Measurements from ENCODE around the gene TSPAN17.

Gene TSPAN17

DNA sequence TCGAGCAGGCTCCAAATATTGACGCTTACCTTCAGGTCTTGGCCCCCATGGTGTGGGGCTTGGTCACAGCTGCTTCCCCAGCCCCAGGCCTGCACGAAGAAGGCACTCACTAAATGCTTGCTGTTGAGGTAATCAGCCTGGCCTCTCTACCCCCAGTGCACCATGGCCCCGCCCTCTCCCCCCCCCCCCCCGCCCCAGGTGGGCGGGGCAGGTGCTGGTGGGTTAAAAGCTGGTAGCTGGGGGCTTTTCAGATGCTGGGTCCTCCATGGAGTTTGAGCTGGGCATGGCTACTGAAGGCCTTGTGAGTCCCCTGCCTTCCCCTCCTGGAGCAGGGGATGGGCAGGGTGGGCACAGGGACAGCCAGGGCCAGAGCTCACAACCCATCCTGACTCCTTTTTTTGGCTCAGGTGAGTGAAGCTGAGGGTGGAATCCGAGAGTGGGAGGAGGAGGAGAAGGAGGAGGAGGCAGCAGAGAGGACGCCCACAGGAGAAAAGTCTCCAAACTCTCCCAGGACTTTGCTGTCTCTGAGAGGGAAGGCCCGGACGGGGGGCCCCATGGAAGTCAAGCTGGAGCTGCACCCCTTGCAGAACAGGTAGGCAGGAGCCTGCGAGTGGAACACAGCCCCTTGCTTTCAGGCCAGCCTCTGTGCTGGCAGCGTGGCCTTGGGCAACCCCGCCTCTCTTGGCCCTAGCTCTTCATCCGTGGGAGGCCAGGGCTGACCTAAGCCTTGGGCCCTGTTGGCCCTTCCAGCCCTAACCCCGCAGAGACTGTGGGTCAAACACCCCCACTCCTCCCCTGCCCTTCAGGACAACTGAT lies 4.4 kb upstream of the TSPAN17 start:
- no peak for DNase-seq (ENCODE audit: low read depth in 2 of 2)

DNA sequence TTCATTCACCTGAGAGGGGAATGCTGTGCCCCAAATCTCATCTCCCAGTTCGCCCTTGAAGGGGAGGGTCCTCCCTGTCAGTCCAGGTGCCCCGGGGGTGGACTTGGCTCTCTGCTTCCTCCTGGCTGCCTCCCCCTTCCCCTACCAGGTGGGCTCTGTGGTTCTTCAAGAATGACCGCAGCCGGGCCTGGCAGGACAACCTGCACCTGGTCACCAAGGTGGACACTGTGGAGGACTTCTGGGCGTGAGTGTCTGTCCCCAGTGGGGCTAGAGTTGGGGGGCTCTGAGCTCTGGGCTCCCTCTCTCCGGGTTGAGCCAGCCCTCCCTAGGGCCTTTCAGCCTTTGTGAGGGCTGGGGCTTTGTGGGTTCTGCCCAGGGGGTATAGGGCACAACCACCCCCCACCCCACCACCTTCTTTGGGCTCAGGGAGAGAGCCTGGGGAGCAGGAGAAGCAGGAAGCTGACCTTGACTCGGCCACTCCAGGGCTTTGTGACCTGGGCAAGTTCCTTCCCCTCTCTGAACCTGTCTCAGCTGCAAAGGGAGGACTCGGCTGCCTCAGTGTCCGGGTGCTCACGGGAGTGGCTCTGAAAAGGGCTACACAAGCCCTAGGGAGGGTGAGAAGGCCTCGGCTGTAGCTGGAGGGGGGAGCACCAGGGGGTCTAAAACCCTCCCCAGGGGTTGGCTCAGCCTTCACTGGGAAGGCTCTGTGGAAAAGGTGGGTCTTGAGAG lies 3.6 kb upstream of the TSPAN17 start:
- no peak for DNase-seq (ENCODE audit: low read depth in 2 of 2)

DNA sequence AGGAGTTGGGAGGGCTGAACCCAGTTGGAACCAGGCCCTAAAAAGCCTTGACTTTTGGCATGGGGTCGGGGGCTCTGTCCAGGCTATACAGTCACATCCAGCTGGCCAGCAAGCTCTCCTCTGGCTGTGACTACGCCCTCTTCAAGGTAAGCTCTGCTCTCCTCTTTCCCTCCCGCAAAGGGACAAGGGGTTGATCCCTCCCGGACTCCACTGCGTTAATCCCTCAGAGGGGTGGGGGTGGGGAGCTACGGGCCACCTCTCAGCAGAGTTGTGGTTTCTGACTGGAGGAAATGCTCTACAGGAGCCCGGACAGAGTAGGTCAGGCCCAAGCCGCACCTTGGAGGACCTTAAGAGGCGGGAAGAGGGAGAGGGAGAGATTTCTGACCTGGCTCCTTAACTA lies 3.0 kb upstream of the TSPAN17 start:
- DNase-seq (ENCODE audit: low read depth in 2 of 2): no peak

DNA sequence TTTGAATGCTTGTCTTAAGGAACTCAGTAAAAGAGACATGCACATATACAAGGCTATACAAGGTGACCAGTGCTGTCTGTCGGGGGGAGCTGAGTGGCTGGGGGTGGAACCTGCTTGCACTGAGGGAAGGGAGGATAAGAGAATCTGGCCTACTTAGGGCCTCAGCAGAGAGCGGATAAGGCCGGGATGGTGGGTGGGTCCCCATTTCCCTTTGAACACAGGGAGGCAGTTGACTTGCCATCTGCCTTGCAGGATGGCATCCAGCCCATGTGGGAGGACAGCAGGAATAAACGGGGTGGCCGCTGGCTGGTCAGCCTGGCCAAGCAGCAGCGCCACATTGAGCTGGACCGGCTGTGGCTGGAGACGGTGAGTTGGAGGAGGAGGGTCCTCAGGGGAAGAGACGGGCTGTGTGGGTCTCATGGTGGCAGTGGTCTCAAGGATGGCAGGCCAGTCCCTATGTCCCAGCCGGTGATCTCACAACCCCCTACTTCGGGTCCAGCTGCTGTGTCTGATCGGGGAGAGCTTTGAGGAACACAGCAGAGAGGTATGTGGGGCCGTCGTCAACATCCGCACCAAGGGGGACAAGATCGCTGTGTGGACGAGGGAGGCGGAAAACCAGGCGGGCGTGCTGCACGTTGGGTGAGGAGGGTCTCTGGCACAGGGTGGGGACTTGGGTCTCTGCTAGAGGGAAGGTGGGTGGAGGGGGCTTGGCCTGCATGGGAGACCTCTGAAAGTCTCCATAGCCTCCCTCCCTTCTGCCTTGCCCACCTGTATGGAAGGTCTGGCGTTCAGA lies 2.2 kb upstream of the TSPAN17 start:
- no peak for DNase-seq (ENCODE audit: low read depth in 2 of 2)

DNA sequence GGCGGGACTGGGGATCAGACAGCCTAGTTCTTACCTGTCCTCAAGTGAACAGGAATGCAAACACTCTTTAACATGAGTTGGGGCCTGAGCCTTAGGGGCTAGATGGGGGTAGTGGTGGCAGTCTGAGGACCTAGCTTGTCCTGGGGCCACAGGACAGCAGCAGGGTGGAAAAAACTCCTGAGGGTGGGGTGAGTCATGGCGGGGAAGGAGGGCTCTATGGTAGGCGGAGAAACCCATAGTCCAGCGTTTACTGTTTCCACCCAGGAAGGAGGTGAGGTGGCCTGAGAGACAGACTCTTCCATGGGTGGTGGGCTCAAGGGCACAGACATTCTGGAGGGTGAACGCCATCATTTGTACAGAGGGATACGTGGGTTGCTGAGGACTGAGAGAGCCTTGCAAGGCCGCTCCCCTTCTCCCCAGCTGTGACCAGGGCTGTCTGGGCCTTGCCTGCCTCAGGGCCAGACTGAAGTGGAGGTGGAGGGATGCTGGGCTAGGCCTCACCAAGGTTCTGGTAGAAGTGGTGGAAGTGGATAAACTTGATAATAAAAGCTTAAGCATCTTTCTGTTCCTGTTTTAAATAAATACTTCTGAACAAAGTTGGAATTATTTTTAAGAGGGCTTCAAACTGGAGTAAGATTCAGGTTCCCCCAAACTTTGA lies 1.1 kb upstream of the TSPAN17 start:
- DNase-seq (ENCODE audit: low read depth in 2 of 2): no peak

DNA sequence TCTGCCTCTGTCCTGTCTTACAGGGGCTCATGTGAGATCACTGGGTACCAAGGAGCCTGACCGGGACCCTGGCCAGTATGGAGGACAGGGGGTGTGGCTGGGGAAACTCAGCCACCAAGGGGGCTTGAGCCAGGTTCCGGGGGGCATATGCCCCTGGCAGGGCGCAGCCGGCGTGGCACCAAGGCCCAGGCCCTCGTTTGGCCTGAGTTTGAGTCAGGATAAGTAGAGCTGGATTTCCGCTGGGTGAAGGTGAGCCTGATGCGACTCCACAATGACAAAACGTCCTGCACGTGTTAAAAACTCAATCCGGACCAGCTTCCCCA lies 616 bp upstream of the TSPAN17 start:
- DNase-seq (ENCODE audit: low read depth in 2 of 2): no peak

DNA sequence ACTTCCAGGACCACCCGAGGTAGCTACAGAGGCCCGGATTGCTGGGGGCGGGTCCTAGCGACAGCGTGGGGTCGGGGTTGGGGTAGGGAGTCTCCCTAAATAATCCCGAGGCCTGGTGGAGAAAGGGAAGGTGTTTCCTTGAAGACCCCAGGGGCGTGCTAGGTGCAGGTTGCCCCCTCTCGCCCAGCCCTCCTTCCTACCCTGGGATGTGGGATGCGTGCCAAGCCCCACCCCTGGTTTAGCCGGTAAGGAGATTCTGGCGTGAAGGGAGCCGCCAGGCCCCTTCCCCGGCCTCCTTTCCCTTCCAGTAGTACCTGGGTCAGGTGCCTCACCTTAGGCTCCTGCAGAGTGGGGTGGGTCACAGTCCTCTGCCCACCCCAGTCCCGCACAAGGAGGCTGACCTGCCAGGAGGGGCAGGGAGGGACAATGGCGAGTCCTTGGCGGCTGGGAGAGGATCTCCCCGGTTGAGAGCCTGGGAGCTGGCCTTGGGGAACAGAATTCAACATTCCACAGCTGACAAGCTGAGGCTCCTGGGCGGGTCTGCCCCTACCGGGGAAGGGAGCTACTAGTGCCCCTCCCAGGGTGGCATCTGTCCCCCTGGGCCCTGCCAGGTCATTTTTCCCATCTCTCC lies 674 bp downstream of the TSPAN17 start:
- no peak for DNase-seq (ENCODE audit: low read depth in 2 of 2)

DNA sequence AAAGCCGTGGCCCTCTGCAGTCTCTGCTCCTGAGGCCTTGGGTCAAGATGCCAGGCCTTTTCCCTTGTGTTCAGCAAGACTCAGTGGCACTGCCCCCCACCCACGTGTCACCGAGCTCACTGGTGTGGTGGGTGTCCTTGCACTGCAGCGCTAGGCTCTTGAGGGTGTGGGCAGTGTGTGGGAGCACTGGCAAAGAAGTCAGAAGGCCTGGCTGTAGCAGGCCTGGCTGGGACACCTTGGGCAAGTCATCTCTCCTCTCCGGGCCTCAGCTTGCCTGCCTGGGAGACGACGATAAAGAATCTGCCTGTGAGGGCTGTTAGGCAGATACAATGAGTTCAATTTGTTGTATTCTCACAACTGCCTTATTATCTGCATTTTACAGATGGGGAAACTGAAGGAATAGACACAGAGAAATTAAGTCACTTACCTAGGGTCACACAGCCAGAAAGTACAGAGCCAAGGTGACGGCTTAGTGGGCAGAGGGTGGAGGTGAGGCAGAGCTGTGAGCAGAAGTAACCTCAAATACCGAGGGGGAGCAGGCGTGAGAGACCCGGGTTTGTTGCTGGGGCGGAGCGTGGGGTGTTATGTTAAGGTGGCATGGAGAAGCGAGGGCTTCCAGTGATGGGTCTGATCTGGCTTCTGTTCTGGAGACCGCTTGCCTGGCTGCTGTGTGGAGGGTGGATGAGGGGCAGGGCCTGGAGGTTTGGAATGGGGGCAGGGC lies 1.4 kb downstream of the TSPAN17 start:
- no peak for DNase-seq (ENCODE audit: low read depth in 2 of 2)

DNA sequence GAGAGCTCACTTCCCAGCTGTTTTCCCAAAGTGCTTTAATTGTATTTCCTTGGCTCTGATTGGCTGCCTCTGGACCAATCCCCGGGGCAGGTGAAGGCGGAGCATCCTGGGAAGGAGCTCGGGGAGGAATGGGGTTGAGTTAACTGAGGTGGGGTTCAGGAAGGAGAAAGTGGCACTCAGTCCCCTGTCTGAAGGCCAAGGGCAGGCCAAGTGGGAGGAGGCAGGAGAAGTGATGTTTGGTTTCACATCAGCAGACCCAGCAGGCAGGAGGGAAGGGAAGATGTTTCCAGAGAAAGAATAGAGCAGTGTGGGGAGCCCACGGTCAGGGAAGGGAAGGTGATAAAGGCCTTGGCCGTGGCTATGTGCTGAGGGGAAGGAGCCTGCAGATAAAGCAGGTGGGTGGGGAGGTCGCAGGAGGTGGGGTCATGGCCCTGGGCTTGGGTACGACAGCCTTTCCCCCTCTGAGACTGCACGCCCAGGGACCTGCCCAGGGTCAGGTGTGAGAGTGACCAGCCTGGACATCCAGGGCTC lies 3.1 kb downstream of the TSPAN17 start:
- DNase-seq (ENCODE audit: low read depth in 2 of 2): no peak

DNA sequence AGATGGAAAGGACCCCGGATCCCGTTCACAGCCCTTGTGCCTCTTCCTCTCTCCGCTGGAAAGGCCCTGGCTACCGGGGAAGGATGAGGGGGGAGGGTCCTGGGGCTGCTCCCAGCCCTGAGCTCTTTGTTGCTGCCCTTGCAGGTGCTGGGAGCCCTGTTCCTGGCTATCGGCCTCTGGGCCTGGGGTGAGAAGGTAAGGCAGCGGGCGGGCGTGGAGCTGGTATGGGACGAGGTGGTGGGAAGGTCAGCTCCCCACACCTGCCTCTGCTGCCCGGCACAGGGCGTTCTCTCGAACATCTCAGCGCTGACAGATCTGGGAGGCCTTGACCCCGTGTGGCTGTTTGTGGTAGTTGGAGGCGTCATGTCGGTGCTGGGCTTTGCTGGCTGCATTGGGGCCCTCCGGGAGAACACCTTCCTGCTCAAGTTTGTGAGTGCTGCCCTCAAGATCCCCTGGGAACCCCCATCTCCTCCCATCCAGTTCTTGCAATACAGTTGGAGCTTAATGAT lies 4.2 kb downstream of the TSPAN17 start:
- DNase-seq (ENCODE audit: low read depth in 2 of 2): no peak

DNA sequence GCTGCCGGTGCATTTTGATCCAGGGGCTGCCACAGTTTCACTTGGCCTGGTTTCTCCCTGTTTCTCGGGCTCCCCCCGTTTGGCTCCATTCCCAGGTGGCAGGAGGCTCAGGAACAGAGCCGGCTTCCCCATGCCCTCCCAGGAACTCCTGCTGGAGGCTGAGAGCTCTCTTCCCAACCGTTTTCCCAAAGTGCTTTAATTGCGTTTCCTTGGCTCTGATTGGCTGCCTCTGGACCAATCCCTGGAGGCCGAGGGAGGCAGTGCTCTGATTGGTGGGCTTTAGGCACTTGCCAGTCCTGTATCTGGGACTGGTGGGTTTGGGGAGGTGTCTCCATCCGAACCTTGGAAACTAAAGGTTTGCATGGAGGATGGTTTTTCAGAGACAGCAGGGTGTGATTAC lies 4.9 kb downstream of the TSPAN17 start:
- no peak for DNase-seq (ENCODE audit: low read depth in 2 of 2)

DNA sequence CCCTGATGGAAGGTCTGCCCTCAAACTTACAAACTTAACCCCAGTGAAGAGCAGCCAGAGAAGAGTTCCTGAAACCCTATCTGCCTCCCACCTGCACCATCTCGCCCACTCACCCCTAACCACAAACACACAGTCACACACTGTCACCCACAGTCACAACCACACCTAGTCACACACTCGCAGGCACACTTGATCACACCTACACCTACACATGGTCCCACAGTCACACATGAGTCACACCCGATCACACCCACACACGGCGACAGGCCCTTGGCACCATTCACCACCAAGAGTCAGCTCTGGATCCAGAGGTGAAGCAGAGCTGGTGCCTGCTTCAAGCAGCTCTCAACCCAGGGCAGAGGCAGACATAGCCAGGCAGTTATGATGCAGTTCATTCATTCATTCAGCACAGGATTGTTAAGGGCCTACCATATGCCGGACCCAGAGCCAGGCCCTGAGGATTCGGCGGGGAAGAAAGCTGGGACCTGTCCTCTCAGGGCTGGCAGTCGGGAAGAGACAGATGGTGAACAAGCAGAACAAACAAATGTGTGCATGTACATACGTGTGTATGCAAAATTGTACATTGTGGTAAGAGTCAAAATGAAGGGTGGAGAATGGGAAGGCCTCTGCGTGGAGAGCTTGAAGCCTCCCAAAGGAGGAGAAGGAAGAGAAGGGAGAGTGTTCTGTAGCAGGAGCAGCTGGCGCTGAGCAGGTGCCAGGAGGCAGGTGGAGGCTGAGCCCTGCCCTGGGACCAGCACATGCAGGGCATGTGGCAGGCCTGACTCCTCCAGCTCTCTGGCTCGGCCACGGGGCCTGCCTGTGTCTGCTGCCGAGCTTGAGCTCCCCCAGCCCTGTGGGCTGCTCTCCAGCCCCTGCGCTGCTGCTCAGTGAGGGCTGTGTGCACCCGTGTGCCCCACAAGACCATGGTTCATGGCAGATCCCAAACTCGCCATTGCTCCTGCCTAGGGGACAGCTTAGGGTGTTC lies 6.4 kb downstream of the TSPAN17 start:
- peak in 1 of 2 donors; percentile 44 for DNase-seq (ENCODE audit: low read depth in 2 of 2)

DNA sequence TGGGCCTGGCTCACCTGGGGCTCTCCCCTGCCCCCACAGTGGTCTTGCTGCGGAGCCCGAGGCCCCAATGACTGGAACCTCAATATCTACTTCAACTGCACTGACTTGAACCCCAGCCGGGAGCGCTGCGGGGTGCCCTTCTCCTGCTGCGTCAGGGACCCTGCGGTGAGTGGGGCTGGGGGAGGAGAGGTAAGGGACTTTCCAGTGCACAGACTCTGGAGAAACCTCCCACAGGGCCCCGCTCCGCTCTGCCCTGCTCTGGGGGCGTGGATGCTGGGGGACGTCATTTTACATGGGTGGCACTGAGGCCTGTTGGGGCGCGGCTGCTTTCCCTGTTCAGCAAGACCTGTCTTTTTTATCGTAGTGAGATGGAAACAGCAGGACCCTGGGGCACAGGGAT lies 7.6 kb downstream of the TSPAN17 start:
- no peak for DNase-seq (ENCODE audit: low read depth in 2 of 2)

DNA sequence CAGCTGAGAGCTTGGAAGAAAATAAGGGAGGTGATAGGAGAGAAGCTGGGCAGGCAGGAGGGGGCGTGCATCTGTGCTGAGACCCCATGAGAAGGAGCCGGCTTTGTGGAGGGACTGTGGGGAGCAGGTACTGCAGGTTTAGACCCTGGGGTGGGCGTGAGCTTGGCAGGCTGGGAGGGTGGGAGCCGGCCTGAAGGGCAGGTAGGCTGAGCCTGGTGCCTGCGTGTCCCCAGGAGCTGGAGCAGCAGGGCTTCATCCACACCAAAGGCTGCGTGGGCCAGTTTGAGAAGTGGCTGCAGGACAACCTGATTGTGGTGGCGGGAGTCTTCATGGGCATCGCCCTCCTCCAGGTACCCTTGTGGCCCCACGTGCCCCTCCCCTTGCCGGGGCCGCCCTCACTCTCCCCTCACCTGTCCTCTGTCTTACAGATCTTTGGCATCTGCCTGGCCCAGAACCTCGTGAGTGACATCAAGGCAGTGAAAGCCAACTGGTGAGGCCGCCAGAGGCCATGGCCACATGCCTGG lies 9.2 kb downstream of the TSPAN17 start:
- no peak for DNase-seq (ENCODE audit: low read depth in 2 of 2)

DNA sequence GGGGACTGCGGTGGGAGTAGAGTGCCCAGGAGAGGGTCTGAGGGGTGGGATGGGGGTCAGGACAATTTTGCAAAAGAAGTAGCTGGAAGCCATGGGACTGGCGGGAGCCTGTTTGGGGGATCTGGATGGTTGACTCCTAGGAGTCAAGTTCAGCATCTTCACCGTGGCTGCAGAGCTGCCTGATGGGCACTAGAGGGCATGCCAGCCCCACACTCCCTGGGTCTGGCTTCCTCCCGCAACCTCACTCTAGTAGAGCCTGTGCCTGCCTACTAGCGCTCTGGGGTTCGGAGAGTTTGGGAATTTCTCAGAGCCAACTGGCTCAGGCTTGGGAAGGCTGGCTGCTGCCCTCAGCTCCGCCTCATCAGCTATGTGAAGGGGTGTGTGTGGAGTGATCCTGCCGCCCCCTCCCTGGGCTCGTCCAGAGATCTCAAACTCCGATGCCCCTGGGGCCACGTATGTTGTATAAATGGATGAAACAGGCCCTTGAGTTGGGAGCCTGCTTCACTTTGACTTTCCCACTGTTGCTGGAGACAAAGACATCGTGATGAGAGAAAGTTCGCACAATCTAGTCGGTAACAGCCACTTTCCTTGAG lies 10.8 kb downstream of the TSPAN17 start:
- DNase-seq (ENCODE audit: low read depth in 2 of 2): peak in 1 of 2 donors; percentile 40

DNA sequence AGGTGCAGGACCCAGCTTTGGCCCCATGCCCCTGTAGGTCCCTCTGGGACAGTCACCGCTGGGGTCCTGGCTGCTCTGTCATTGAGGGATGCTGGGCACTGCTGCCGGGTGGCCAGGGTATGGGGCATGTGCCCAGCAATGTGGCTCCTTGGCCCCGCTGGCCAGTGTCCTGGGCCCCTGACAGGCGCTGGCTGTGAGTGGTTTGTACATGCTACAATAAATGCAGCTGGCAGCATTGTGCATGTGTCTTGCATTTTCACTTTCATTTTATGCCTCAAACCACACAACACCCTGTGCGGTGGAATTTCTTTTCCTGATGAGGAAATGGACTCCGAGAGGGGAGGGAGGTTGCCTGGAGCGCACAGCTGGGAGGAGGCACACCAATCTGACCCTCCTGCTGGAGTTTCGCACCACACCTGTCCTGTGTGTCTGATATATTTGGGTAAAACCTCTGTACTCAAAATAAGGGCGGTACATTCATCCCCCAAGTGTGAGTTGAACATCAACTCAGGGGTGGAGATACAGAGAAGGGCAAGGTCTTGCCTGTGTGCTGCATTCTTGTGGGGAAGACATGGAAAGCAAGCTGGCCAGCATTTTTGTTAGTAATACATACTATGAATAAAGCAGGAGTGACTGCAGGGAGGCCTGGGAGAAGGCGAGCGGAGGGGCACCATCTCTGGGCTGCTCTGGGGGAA lies 11.7 kb downstream of the TSPAN17 start:
- DNase-seq (ENCODE audit: low read depth in 2 of 2): no peak

DNA sequence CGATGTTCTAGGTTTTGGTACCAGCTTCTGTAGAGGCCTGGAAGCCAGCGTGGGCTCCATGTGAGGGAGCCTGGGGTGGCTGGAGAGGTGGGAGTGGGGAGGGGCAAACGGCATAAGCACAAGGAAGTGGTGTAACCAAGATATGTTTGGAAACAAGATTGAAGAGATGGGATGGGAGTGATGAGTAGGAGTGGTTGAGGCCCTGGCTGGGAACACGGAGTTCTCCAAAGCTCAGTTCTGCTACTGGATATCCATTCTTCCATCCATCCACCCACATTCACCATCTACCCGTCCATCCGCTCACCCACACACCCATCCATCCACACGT lies 12.2 kb downstream of the TSPAN17 start:
- DNase-seq (ENCODE audit: low read depth in 2 of 2): no peak

DNA sequence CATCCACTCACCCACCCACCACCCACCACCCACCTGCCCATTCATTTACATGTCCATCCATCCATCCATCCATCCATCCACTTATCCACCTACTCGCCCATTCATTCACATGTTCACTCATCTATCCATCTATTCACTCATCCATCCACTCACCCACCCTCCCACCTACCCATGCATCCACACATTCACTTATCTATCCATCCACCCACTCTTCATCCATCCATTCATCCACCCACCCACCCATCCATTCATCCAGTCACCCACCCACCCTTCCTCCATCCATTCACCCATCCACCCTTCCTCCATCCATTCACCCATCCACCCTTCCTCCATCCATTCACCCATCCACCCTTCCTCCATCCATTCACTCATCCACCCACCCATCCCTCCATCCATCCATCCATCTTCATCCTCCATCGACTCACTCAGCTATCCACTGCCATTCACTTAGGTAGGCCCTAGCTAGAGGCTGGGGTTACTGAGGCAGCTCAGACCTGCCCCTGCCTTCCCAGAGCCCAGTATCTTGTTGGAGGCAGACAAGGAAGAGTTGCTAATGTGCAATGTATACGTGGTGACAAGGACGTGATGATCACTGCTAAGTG lies 12.7 kb downstream of the TSPAN17 start:
- no peak for DNase-seq (ENCODE audit: low read depth in 2 of 2)

Measured in stimulated activated CD8-positive, alpha-beta memory T cell treated with anti-CD3 and anti-CD28 coated beads, Interleukin-2, amount 100 ng/mL, for 1 hour (primary cell).